HEK293 (cell line): Measurements from ENCODE around the gene COL15A1.

Experiments used
- FEZF1 ChIP-seq: fragments of 450-650 bp; formaldehyde crosslinking; IDR thresholded peaks from 2 replicates; pipeline ENCODE4 v1.5.1; 2016; ENCODE audit warnings: missing biosample characterization, missing genetic modification characterization
- YY1 ChIP-seq: fragments of 450-650 bp; formaldehyde crosslinking; IDR thresholded peaks from 2 replicates; pipeline ENCODE4 v1.5.1; 2018; ENCODE audit warnings: missing biosample characterization, missing genetic modification characterization
- ZBTB8A ChIP-seq: fragments of 450-650 bp; formaldehyde crosslinking; IDR thresholded peaks from 2 replicates; pipeline ENCODE4 v1.5.1; 2016; ENCODE audit warnings: missing biosample characterization, missing genetic modification characterization
- ZFP41 ChIP-seq: fragments of 450-650 bp; formaldehyde crosslinking; IDR thresholded peaks from 2 replicates; pipeline ENCODE4 v1.5.1; 2016; ENCODE audit warnings: missing biosample characterization, missing genetic modification characterization, borderline replicate concordance
- ZNF114 ChIP-seq: fragments of 450-650 bp; formaldehyde crosslinking; IDR thresholded peaks from 2 replicates; pipeline ENCODE4 v1.5.0; 2017; ENCODE audit warnings: missing biosample characterization, missing genetic modification characterization
- TF ChIP-seq, protein P1 (sequence below): fragments of 450-650 bp; formaldehyde crosslinking; IDR thresholded peaks from 2 replicates; pipeline ENCODE4 v1.5.1; 2016; ENCODE audit warnings: missing biosample characterization, missing genetic modification characterization
- TF ChIP-seq, protein P2 (sequence below): fragments of 450-650 bp; formaldehyde crosslinking; IDR thresholded peaks from 2 replicates; pipeline ENCODE4 v1.5.1; 2017; ENCODE audit warnings: missing biosample characterization, missing genetic modification characterization
- TF ChIP-seq, protein P3 (sequence below): fragments of 450-650 bp; formaldehyde crosslinking; IDR thresholded peaks from 2 replicates; pipeline ENCODE4 v1.5.1; 2016; ENCODE audit warnings: missing biosample characterization, missing genetic modification characterization

DNA sequence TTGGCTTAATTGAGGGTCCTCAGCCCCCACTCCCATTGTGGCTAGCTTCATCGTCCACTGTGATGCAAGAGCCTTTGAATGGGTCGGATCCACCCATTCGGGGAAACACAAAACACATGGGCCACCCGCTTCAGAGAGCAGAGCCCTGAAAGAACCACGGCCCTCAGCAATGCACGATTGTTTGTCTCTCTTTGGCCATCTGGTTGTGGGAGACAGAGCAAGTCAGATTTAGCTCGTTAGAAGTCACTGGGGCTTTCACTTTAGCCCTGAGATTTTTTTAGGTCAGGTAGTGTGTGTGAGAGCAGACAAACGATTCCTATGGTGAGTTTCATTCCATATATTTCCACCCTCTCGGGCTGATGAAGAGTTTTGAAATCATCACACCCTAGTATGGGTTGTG, 12.9 kb upstream of the COL15A1 start:
- TF ChIP-seq, protein P1, sequence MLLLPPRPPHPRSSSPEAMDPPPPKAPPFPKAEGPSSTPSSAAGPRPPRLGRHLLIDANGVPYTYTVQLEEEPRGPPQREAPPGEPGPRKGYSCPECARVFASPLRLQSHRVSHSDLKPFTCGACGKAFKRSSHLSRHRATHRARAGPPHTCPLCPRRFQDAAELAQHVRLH (tag by site-specific recombination) = no peak
- TF ChIP-seq ZNF114 (tag by site-specific recombination) = no peak
- TF ChIP-seq, protein P2, sequence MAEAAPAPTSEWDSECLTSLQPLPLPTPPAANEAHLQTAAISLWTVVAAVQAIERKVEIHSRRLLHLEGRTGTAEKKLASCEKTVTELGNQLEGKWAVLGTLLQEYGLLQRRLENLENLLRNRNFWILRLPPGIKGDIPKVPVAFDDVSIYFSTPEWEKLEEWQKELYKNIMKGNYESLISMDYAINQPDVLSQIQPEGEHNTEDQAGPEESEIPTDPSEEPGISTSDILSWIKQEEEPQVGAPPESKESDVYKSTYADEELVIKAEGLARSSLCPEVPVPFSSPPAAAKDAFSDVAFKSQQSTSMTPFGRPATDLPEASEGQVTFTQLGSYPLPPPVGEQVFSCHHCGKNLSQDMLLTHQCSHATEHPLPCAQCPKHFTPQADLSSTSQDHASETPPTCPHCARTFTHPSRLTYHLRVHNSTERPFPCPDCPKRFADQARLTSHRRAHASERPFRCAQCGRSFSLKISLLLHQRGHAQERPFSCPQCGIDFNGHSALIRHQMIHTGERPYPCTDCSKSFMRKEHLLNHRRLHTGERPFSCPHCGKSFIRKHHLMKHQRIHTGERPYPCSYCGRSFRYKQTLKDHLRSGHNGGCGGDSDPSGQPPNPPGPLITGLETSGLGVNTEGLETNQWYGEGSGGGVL (tag by site-specific recombination) = no peak
- no peak for TF ChIP-seq ZBTB8A (tag by site-specific recombination)
- TF ChIP-seq FEZF1 = no peak
- TF ChIP-seq, protein P3, sequence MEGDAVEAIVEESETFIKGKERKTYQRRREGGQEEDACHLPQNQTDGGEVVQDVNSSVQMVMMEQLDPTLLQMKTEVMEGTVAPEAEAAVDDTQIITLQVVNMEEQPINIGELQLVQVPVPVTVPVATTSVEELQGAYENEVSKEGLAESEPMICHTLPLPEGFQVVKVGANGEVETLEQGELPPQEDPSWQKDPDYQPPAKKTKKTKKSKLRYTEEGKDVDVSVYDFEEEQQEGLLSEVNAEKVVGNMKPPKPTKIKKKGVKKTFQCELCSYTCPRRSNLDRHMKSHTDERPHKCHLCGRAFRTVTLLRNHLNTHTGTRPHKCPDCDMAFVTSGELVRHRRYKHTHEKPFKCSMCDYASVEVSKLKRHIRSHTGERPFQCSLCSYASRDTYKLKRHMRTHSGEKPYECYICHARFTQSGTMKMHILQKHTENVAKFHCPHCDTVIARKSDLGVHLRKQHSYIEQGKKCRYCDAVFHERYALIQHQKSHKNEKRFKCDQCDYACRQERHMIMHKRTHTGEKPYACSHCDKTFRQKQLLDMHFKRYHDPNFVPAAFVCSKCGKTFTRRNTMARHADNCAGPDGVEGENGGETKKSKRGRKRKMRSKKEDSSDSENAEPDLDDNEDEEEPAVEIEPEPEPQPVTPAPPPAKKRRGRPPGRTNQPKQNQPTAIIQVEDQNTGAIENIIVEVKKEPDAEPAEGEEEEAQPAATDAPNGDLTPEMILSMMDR = no peak
- TF ChIP-seq YY1 (tag by site-specific recombination) = no peak
- TF ChIP-seq ZFP41 (tag by site-specific recombination) = no peak
